ENCODE results near the gene PPM1D. TPM values are rescaled to one million over a fixed set of nuclear protein-coding genes. Genes with fewer than 3 reads are reported as not detected.
"Not testable (repeated sequence)": the region's sequence is repeated elsewhere in the genome, so short reads cannot be mapped to it uniquely, and the experiment has no call there.

Gene PPM1D
- total RNA-seq (10 to 100 TPM; 16.7 to 27.8 TPM), polyA plus RNA-seq (1 to 10 TPM; 4.4 to 8.2 TPM)
- long read RNA-seq, donor 1, full-length matches to known transcripts: 13 of 13 reads
- long read RNA-seq, donor 1, partial matches to known transcripts: 0 of 13 reads
- long read RNA-seq, donor 1, other reads (novel, unspliced or antisense): 0 of 13 reads
- long read RNA-seq, donor 2, full-length matches to known transcripts: 4 of 4 reads
- long read RNA-seq, donor 2, partial matches to known transcripts: 0 of 4 reads
- long read RNA-seq, donor 2, other reads (novel, unspliced or antisense): 0 of 4 reads
- long read RNA-seq, donor 3, full-length matches to known transcripts: 2 of 2 reads
- long read RNA-seq, donor 3, partial matches to known transcripts: 0 of 2 reads
- long read RNA-seq, donor 3, other reads (novel, unspliced or antisense): 0 of 2 reads
- long read RNA-seq, donor 4, full-length matches to known transcripts: 4 of 4 reads
- long read RNA-seq, donor 4, partial matches to known transcripts: 0 of 4 reads
- long read RNA-seq, donor 4, other reads (novel, unspliced or antisense): 0 of 4 reads
- long read RNA-seq, donor 5, full-length matches to known transcripts: 8 of 8 reads
- long read RNA-seq, donor 5, partial matches to known transcripts: 0 of 8 reads
- long read RNA-seq, donor 5, other reads (novel, unspliced or antisense): 0 of 8 reads

DNA sequence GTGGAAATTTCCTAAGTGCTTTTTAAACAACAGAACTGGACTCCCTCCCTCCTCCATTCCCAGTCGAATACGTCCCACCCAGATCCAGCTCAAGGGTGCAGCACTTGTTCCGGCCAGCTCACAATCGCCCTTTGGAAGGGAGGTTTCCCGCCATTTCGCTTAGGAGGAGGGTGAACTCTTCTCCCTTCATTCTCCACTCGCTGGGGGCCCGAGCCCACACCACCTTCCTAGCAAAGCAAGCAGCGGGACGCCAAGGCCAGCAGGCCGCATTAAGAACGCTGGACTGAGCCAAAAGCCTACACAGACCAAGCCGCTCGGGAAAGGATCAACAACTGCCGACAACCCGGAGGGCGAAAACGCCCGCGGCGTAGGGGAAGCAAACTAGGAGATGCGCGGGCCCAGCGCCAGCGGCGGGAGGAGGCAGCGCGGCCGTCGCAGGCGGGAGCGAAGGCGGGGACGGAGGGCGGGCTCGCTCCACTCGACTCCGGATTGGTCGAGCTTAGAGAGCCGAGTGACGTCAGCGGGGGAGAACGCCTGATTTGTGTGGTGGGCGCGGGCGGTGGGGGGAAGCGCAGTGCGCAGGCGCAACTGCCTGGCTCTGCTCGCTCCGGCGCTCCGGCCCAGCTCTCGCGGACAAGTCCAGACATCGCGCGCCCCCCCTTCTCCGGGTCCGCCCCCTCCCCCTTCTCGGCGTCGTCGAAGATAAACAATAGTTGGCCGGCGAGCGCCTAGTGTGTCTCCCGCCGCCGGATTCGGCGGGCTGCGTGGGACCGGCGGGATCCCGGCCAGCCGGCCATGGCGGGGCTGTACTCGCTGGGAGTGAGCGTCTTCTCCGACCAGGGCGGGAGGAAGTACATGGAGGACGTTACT lies at the start of gene PPM1D:
PPM1D (plus strand) TSS at position 574 of the 870 bp plus-strand sequence; CDS start at position 796, 222 bp downstream.
- Histone ChIP-seq H3K4me1 (ENCODE audit: control insufficient read depth in 5 of 5, insufficient read depth in 5 of 5, low read length in 5 of 5) (peaks cover 1 to 25% (median 5%) of the 10 kb centered on the region in 5 donors), H3K9me3 (ENCODE audit: control insufficient read depth in 4 of 4, insufficient read depth in 3 of 4, low read length in 3 of 4) (no peaks in the 10 kb centered on the region), H3K36me3 (ENCODE audit: control insufficient read depth in 4 of 4, insufficient read depth in 4 of 4, low read length in 4 of 4) (no peaks in the 10 kb centered on the region), H3K4me3 (peak within 1 kb of the TSS; percentile 99), H3K9ac (ENCODE audit: insufficient read depth in 1 of 2, low read length in 2 of 2) (peak within 1 kb of the TSS; percentile 73 to 97), H3K27me3 (ENCODE audit: control insufficient read depth in 3 of 3, insufficient read depth in 3 of 3, low read length in 2 of 3) (no peaks in the 10 kb centered on the region), H3K27ac (ENCODE audit: low read depth in 1 of 2, low read length in 1 of 2) (peak within 1 kb of the TSS; percentile 86 to 98)
- TF ChIP-seq, protein P1, sequence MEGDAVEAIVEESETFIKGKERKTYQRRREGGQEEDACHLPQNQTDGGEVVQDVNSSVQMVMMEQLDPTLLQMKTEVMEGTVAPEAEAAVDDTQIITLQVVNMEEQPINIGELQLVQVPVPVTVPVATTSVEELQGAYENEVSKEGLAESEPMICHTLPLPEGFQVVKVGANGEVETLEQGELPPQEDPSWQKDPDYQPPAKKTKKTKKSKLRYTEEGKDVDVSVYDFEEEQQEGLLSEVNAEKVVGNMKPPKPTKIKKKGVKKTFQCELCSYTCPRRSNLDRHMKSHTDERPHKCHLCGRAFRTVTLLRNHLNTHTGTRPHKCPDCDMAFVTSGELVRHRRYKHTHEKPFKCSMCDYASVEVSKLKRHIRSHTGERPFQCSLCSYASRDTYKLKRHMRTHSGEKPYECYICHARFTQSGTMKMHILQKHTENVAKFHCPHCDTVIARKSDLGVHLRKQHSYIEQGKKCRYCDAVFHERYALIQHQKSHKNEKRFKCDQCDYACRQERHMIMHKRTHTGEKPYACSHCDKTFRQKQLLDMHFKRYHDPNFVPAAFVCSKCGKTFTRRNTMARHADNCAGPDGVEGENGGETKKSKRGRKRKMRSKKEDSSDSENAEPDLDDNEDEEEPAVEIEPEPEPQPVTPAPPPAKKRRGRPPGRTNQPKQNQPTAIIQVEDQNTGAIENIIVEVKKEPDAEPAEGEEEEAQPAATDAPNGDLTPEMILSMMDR (IDR thresholded peaks at IDR 0.05; ENCODE audit: control extremely low read depth, extremely low read depth): no peak
- ATAC-seq (ENCODE audit: insufficient read depth, low FRiP score) (peak; percentile 91), DNase-seq (peak; percentile 100)
- WGBS, 2 donors: 0% methylated on average over 78 to 83 of the region's 83 CpGs

DNA sequence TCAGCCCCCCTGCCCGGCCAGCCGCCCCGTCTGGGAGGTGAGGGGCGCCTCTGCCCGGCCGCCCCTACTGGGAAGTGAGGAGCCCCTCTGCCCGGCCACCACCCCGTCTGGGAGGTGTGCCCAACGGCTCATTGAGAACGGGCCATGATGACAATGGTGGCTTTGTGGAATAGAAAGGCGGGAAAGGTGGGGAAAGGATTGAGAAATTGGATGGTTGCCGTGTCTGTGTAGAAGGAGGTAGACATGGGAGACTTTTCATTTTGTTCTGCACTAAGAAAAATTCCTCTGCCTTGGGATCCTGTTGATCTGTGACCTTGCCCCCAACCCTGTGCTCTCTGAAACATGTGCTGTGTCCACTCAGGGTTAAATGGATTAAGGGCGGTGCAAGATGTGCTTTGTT lies 47.7 kb upstream of the PPM1D start:
- H3K4me3 ChIP-seq; H3K4me1 ChIP-seq (ENCODE audit: control insufficient read depth in 5 of 5, insufficient read depth in 5 of 5, low read length in 5 of 5); ATAC-seq (ENCODE audit: insufficient read depth, low FRiP score); H3K36me3 ChIP-seq (ENCODE audit: control insufficient read depth in 4 of 4, insufficient read depth in 4 of 4, low read length in 4 of 4); H3K9ac ChIP-seq (ENCODE audit: insufficient read depth in 1 of 2, low read length in 2 of 2); H3K27me3 ChIP-seq (ENCODE audit: control insufficient read depth in 3 of 3, insufficient read depth in 3 of 3, low read length in 2 of 3); DNase-seq; H3K9me3 ChIP-seq (ENCODE audit: control insufficient read depth in 4 of 4, insufficient read depth in 3 of 4, low read length in 3 of 4); H3K27ac ChIP-seq (ENCODE audit: low read depth in 1 of 2, low read length in 1 of 2): not testable (repeated sequence)
- WGBS, 2 donors: 98 to 100% methylated on average over 4 to 6 of the region's 13 CpGs

DNA sequence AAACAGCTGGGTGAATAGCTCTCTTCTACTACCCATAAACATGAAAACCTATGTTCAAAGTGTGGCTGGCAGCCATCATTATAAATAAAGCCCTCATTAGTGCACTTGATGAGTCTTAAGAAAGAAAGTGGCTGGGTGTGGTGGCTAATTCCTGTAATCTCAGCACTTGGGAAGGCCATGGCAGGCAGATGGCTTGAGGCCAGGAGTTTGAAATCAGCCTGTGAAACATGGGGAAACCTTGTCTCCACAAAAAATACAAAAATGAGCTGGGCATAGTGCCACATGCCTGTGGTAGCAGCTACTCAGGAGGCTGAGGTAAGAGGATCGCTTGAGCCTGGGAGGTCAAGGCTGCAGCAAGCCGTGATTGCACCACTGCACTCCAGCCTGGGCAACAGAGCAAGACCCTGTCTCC lies 45.6 kb upstream of the PPM1D start:
- no peak overlapping the region for H3K9ac ChIP-seq (ENCODE audit: insufficient read depth in 1 of 2, low read length in 2 of 2)
- peak in 1 of 3 donors; percentile 28 for DNase-seq

More for the DNA sequence above, 45.6 kb upstream of the PPM1D start:
- Histone ChIP-seq H3K9me3 (ENCODE audit: control insufficient read depth in 4 of 4, insufficient read depth in 3 of 4, low read length in 3 of 4) (peaks cover 0 to 4% (median 2%) of the 10 kb centered on the region in 4 donors), H3K27ac (ENCODE audit: low read depth in 1 of 2, low read length in 1 of 2) (no peak overlapping the region), H3K27me3 (ENCODE audit: control insufficient read depth in 3 of 3, insufficient read depth in 3 of 3, low read length in 2 of 3) (no peaks in the 10 kb centered on the region), H3K4me3 (no peak overlapping the region), H3K4me1 (ENCODE audit: control insufficient read depth in 5 of 5, insufficient read depth in 5 of 5, low read length in 5 of 5) (no peaks in the 10 kb centered on the region), H3K36me3 (ENCODE audit: control insufficient read depth in 4 of 4, insufficient read depth in 4 of 4, low read length in 4 of 4) (no peaks in the 10 kb centered on the region)
- peak; percentile 58 for ATAC-seq (ENCODE audit: insufficient read depth, low FRiP score)
- TF ChIP-seq, protein P1 (IDR thresholded peaks at IDR 0.05; ENCODE audit: control extremely low read depth, extremely low read depth): no peak
- 59 to 73% methylated on average over 2 of the region's 2 CpGs for WGBS, 2 donors
